Keratinocyte (primary cell): ENCODE results near the gene CCNY. TPM values are rescaled to one million over a fixed set of nuclear protein-coding genes. Genes with fewer than 3 reads are reported as not detected.

Experiments
- DNase-seq: peaks from one replicate; pipeline ENCODE4 v3.0.0-alpha.2; 2011; ENCODE audit warnings: low read depth, missing footprints, low spot score
- FAIRE-seq: peaks from 2 replicates; lab custom pipeline; 2011; peaks lifted over from hg19 to GRCh38; lab: Jason Lieb, UNC
- H2AFZ ChIP-seq: 2 replicates; pipeline ENCODE4 v1.6.0; 2012; ENCODE audit warnings: low read length, control low read depth, inconsistent platforms; ENCODE audit not compliant: control insufficient read depth
- H3K27ac ChIP-seq: 2 replicates; pipeline ENCODE4 v1.5.1; 2011; ENCODE audit warnings: low read length; ENCODE audit not compliant: control insufficient read depth, insufficient read depth
- H3K27me3 ChIP-seq: 3 replicates; pipeline ENCODE4 v1.6.0; 2011; ENCODE audit warnings: low read length; ENCODE audit not compliant: control insufficient read depth, insufficient read depth; ENCODE audit errors: extremely low read depth
- H3K36me3 ChIP-seq, 2 experiments: 2 replicates in 1 of 2; 3 replicates in 1 of 2; pipeline ENCODE4 v1.5.1; 2011; ENCODE audit warnings: low read length in 2 of 2, mild to moderate bottlenecking in 1 of 2; ENCODE audit not compliant: control insufficient read depth in 2 of 2, insufficient read depth in 2 of 2; ENCODE audit errors: extremely low read depth in 1 of 2
- H3K4me1 ChIP-seq: 3 replicates; pipeline ENCODE4 v1.5.1; 2011; ENCODE audit warnings: low read length; ENCODE audit not compliant: control insufficient read depth, insufficient read depth; ENCODE audit errors: extremely low read depth
- H3K4me2 ChIP-seq: 3 replicates; pipeline ENCODE4 v1.6.0; 2011; ENCODE audit warnings: low read depth, low read length; ENCODE audit not compliant: control insufficient read depth, insufficient read depth; ENCODE audit errors: extremely low read depth
- H3K4me3 ChIP-seq, 3 experiments: fragments of 200-600 bp in 1 of 3; sonication (generic) in 1 of 3; 2 replicates in 2 of 3; 3 replicates in 1 of 3; pipeline ENCODE4 v1.5.1; 2011 to 2016; ENCODE audit warnings: low read length in 3 of 3, mild to moderate bottlenecking in 3 of 3, control low read depth in 2 of 3, inconsistent platforms in 1 of 3, low read depth in 1 of 3, mixed read lengths in 1 of 3, mixed run types in 1 of 3, moderate library complexity in 1 of 3; ENCODE audit not compliant: control insufficient read depth in 2 of 3, insufficient read depth in 2 of 3; ENCODE audit errors: extremely low read depth in 1 of 3
- H3K79me2 ChIP-seq: 2 replicates; pipeline ENCODE4 v1.6.0; 2012; ENCODE audit warnings: low read length; ENCODE audit not compliant: control insufficient read depth, insufficient read depth
- H3K9ac ChIP-seq: 3 replicates; pipeline ENCODE4 v1.6.0; 2011; ENCODE audit warnings: low read length; ENCODE audit not compliant: control insufficient read depth, insufficient read depth; ENCODE audit errors: extremely low read depth
- H3K9me1 ChIP-seq: 3 replicates; pipeline ENCODE4 v1.6.0; 2011; ENCODE audit warnings: low read length; ENCODE audit not compliant: control insufficient read depth, insufficient read depth; ENCODE audit errors: extremely low read depth
- H3K9me3 ChIP-seq: 2 replicates; pipeline ENCODE4 v1.5.1; 2012; ENCODE audit warnings: low read depth, low read length; ENCODE audit not compliant: control insufficient read depth
- H4K20me1 ChIP-seq: 3 replicates; pipeline ENCODE4 v1.6.0; 2011; ENCODE audit warnings: low read length; ENCODE audit not compliant: control insufficient read depth, insufficient read depth; ENCODE audit errors: extremely low read depth
- EZH2 ChIP-seq: IDR thresholded peaks from one replicate; pipeline ENCODE4 v1.6.1; 2012; ENCODE audit warnings: inconsistent platforms, mild to moderate bottlenecking, low read length, moderate library complexity
- dilution Hi-C: fragments of 300-500 bp; cut with MboI; formaldehyde crosslinking; loops from one replicate; pipeline ENCODE4 v1.7.0; 2020; ENCODE audit warnings: low sequenced_read_pairs; ENCODE audit not compliant: extremely low pct_ligation_motif_present
- polyA plus RNA-seq, 5 experiments: library from polyadenylated mRNA; depleted of rRNA in 3 of 5; stranded (reverse) in 3 of 5; stranded (forward) in 1 of 5; unstranded in 1 of 5; fragments of >200 nt; gene quantifications; 1 replicate in 1 of 5; 2 replicates in 3 of 5; 3 replicates in 1 of 5; pipeline versions ENCODE4 v1.2.1 to v1.2.3, GENCODE V29; 2011 to 2012; ENCODE audit warnings: missing spikeins in 2 of 5, low read depth in 1 of 5, low replicate concordance in 1 of 5
- TF ChIP-seq, protein P1 (sequence below), 3 experiments: IDR thresholded peaks in 1 of 3; conservative IDR thresholded peaks in 1 of 3; optimal IDR thresholded peaks in 1 of 3; 2 replicates in 2 of 3; 3 replicates in 1 of 3; pipeline versions ENCODE3 to v1.5.1; 2011; ENCODE audit warnings: low read length in 3 of 3, mild to moderate bottlenecking in 3 of 3, moderate library complexity in 2 of 3, control low read depth in 1 of 3, inconsistent platforms in 1 of 3; ENCODE audit not compliant: insufficient read depth in 2 of 3; ENCODE audit errors: extremely low read depth in 1 of 3

CCNY gene
- polyA plus RNA-seq, 1 donor (not counting 4 experiments of a cell fraction or from before 2014, with no cell fraction given): 58.9 TPM

GRCh38 chr10:35578618-35578956 is 242.3 kb downstream of the CCNY start:
- Histone ChIP-seq H3K4me1 (no peaks in the 10 kb centered on the region), H3K36me3 (peaks cover 2 to 9% of the 10 kb centered on the region in 2 experiments), H3K27me3 (peaks cover 5% of the 10 kb centered on the region), H4K20me1 (no peaks in the 10 kb centered on the region), H3K9ac (no peak overlapping the region), H2AFZ (no peak overlapping the region), H3K9me1 (no peaks in the 10 kb centered on the region), H3K79me2 (no peaks in the 10 kb centered on the region), H3K4me2 (no peak overlapping the region), H3K4me3 (no peak overlapping the region), H3K27ac (no peak overlapping the region), H3K9me3 (no peaks in the 10 kb centered on the region)
- no peak for TF ChIP-seq EZH2
- TF ChIP-seq, protein P1, sequence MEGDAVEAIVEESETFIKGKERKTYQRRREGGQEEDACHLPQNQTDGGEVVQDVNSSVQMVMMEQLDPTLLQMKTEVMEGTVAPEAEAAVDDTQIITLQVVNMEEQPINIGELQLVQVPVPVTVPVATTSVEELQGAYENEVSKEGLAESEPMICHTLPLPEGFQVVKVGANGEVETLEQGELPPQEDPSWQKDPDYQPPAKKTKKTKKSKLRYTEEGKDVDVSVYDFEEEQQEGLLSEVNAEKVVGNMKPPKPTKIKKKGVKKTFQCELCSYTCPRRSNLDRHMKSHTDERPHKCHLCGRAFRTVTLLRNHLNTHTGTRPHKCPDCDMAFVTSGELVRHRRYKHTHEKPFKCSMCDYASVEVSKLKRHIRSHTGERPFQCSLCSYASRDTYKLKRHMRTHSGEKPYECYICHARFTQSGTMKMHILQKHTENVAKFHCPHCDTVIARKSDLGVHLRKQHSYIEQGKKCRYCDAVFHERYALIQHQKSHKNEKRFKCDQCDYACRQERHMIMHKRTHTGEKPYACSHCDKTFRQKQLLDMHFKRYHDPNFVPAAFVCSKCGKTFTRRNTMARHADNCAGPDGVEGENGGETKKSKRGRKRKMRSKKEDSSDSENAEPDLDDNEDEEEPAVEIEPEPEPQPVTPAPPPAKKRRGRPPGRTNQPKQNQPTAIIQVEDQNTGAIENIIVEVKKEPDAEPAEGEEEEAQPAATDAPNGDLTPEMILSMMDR (optimal IDR thresholded peaks at IDR 0.05 in 1 of 3, IDR thresholded peaks at IDR 0.05 in 1 of 3, conservative IDR thresholded peaks at IDR 0.05 in 1 of 3; ENCODE audit: extremely low read depth in 1 of 3, insufficient read depth in 2 of 3, low read length in 3 of 3): no peak
- dilution Hi-C loops: no loop called here
- FAIRE-seq (no peak), DNase-seq (no peak)

DNA sequence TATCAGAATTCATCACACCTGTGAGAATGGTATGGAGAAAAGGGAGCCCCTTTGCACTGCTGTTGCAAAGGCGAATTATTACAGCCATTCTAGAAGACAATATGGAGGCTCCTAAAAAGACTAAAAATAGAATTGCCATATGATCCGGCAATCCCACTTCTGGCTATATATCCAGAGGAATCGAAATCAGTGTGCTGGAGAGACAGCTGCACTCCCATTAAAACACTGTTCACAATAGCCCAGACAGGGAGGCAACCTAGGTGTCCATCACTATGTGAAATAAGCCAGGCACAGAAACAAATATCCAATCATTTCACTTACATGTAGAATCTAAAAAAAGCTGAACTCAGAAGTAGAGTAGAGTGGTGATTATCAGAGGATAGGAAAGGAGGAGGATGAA is 242.8 kb downstream of the CCNY start:
- H3K4me2 ChIP-seq: no peak overlapping the region
- DNase-seq (no peak), FAIRE-seq (no peak)
- H3K4me1 ChIP-seq: no peaks in the 10 kb centered on the region
- no peak overlapping the region for H3K4me3 ChIP-seq
- H3K9me3 ChIP-seq: no peaks in the 10 kb centered on the region
- dilution Hi-C loops: no loop called here
- no peaks in the 10 kb centered on the region for H3K79me2 ChIP-seq
- no peak overlapping the region for H3K9ac ChIP-seq
- peaks cover 5% of the 10 kb centered on the region for H3K27me3 ChIP-seq
- no peaks in the 10 kb centered on the region for H4K20me1 ChIP-seq
- H3K27ac ChIP-seq: no peak overlapping the region
- H3K9me1 ChIP-seq: no peaks in the 10 kb centered on the region
- peaks cover 2 to 9% of the 10 kb centered on the region in 2 experiments for H3K36me3 ChIP-seq
- no peak for TF ChIP-seq EZH2
- TF ChIP-seq, protein P1 (optimal IDR thresholded peaks at IDR 0.05 in 1 of 3, IDR thresholded peaks at IDR 0.05 in 1 of 3, conservative IDR thresholded peaks at IDR 0.05 in 1 of 3; ENCODE audit: extremely low read depth in 1 of 3, insufficient read depth in 2 of 3, low read length in 3 of 3): no peak
- H2AFZ ChIP-seq: no peak overlapping the region
